ENCODE results near the gene LRFN2.

The LRFN2 gene

GRCh38 chr6:40349901-40350746, 237.0 kb downstream of the LRFN2 start:
- Mint-ChIP-seq H3K27ac (no peak overlapping the region), H3K9me3 (no peaks in the 10 kb centered on the region), H3K4me3 (no peak overlapping the region), H3K27me3 (no peaks in the 10 kb centered on the region), H3K4me1 (no peaks in the 10 kb centered on the region), H3K36me3 (no peaks in the 10 kb centered on the region)

GRCh38 chr6:40349123-40349900, 237.9 kb downstream of the LRFN2 start:
- H3K27me3 Mint-ChIP-seq: no peaks in the 10 kb centered on the region

GRCh38 chr6:40348591-40348990, 238.6 kb downstream of the LRFN2 start:
- no peaks in the 10 kb centered on the region for H3K36me3 Mint-ChIP-seq
- H3K4me3 Mint-ChIP-seq: no peak overlapping the region
- no peaks in the 10 kb centered on the region for H3K9me3 Mint-ChIP-seq
- no peaks in the 10 kb centered on the region for H3K4me1 Mint-ChIP-seq
- H3K27ac Mint-ChIP-seq: no peak overlapping the region
- H3K27me3 Mint-ChIP-seq: no peaks in the 10 kb centered on the region

More at GRCh38 chr6:40349123-40349900, 237.9 kb downstream of the LRFN2 start:
- Mint-ChIP-seq H3K4me1 (no peaks in the 10 kb centered on the region), H3K27ac (no peak overlapping the region), H3K36me3 (no peaks in the 10 kb centered on the region), H3K4me3 (no peak overlapping the region), H3K9me3 (no peaks in the 10 kb centered on the region)

GRCh38 chr6:40347571-40348011, 239.6 kb downstream of the LRFN2 start:
- Mint-ChIP-seq H3K27ac (no peak overlapping the region), H3K9me3 (no peaks in the 10 kb centered on the region)

GRCh38 chr6:40346246-40346645, 240.9 kb downstream of the LRFN2 start:
- Mint-ChIP-seq H3K27ac (no peak overlapping the region), H3K4me3 (no peak overlapping the region), H3K4me1 (peaks cover 2% of the 10 kb centered on the region), H3K9me3 (no peaks in the 10 kb centered on the region), H3K27me3 (no peaks in the 10 kb centered on the region), H3K36me3 (no peaks in the 10 kb centered on the region)

More at GRCh38 chr6:40347571-40348011, 239.6 kb downstream of the LRFN2 start:
- Mint-ChIP-seq H3K4me3 (no peak overlapping the region), H3K27me3 (no peaks in the 10 kb centered on the region), H3K4me1 (no peaks in the 10 kb centered on the region), H3K36me3 (no peaks in the 10 kb centered on the region)

- Mint-ChIP-seq H3K4me1 (peaks cover 3% of the 10 kb centered on the region), H3K27me3 (no peaks in the 10 kb centered on the region), H3K27ac (no peak overlapping the region), H3K9me3 (no peaks in the 10 kb centered on the region), H3K36me3 (no peaks in the 10 kb centered on the region), H3K4me3 (no peak overlapping the region)
Measured at GRCh38 chr6:40344566-40345167, 242.5 kb downstream of the LRFN2 start.

GRCh38 chr6:40343877-40344565, 243.1 kb downstream of the LRFN2 start:
- no peak overlapping the region for H3K4me3 Mint-ChIP-seq

GRCh38 chr6:40343318-40343876, 243.8 kb downstream of the LRFN2 start:
- Mint-ChIP-seq H3K4me1 (peaks cover 3% of the 10 kb centered on the region), H3K27me3 (no peaks in the 10 kb centered on the region), H3K27ac (no peak overlapping the region), H3K36me3 (no peaks in the 10 kb centered on the region), H3K9me3 (no peaks in the 10 kb centered on the region), H3K4me3 (no peak overlapping the region)

More at GRCh38 chr6:40343877-40344565, 243.1 kb downstream of the LRFN2 start:
- Mint-ChIP-seq H3K27ac (no peak overlapping the region), H3K9me3 (no peaks in the 10 kb centered on the region), H3K36me3 (no peaks in the 10 kb centered on the region), H3K4me1 (peaks cover 3% of the 10 kb centered on the region), H3K27me3 (no peaks in the 10 kb centered on the region)

- Mint-ChIP-seq H3K4me3 (no peak overlapping the region), H3K4me1 (peaks cover 3% of the 10 kb centered on the region), H3K27ac (no peak overlapping the region), H3K36me3 (no peaks in the 10 kb centered on the region), H3K9me3 (no peaks in the 10 kb centered on the region), H3K27me3 (no peaks in the 10 kb centered on the region)
Measured at GRCh38 chr6:40342723-40343122, 244.4 kb downstream of the LRFN2 start.

GRCh38 chr6:40341726-40342125, 245.4 kb downstream of the LRFN2 start:
- no peaks in the 10 kb centered on the region for H3K9me3 Mint-ChIP-seq
- H3K4me1 Mint-ChIP-seq: peaks cover 3% of the 10 kb centered on the region
- H3K27ac Mint-ChIP-seq: no peak overlapping the region
- no peak overlapping the region for H3K4me3 Mint-ChIP-seq
- H3K36me3 Mint-ChIP-seq: no peaks in the 10 kb centered on the region
- no peaks in the 10 kb centered on the region for H3K27me3 Mint-ChIP-seq
